Prostate gland (tissue), 2 donors: ENCODE results near the gene ZBED1.

ENCODE experiments used
- CTCF ChIP-seq, 4 experiments: fragments of 200-600 bp in 2 of 4; fragments of 450-650 bp in 2 of 4; sonication (generic) in 2 of 4; IDR thresholded peaks; 1 replicate in 3 of 4; 2 replicates in 1 of 4; pipeline ENCODE4 v1.5.1; 2016 to 2019; ENCODE audit warnings: antibody characterized with exemption in 4 of 4, mild to moderate bottlenecking in 2 of 4, moderate library complexity in 2 of 4
- POLR2A ChIP-seq: fragments of 450-650 bp; IDR thresholded peaks from one replicate; pipeline ENCODE4 v1.6.1; 2016; ENCODE audit warnings: antibody characterized with exemption, mild to moderate bottlenecking
- POLR2AphosphoS5 ChIP-seq: sonication (generic); formaldehyde crosslinking; IDR thresholded peaks from one replicate; pipeline ENCODE4 v1.6.1; 2017; ENCODE audit warnings: antibody characterized with exemption

- TF ChIP-seq CTCF (IDR thresholded peaks at IDR 0.05), result no peak
- no peak for TF ChIP-seq POLR2AphosphoS5
- no peak for TF ChIP-seq POLR2A
These were observed 19.8 kb upstream of the ZBED1 start for GRCh38 chrX:2520539-2520938.
